ENCODE measurements around the gene MED13L. TPM values are rescaled to one million over a fixed set of nuclear protein-coding genes. Genes with fewer than 3 reads are reported as not detected.

Gene MED13L
- total RNA-seq, 4 donors from 2014 or later = 158 to 247 (median 166) TPM

DNA sequence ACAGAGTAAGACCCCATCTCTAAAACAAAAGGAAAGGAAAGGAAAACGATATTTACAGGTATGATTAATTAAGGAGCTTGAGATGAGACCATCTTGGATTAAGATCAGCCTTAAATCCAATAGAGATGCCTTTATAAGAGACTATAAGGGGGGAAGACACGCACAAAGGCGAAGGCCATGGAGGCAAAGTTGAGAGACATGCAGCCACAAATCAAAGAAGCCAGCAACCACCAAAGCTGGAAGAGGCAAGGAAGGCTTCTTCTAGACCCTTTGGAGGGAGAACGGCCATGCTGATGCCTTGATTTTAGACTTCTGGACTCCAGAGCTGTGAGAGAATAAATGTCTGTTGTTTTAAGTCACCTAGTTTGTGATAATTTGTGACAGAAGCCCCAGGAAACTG lies 39.6 kb upstream of the MED13L start:
- no peak overlapping the region for H3K4me3 ChIP-seq (ENCODE audit: low read depth, poor library complexity, severe bottlenecking)
- no peak for DNase-seq (ENCODE audit: low spot score in 2 of 2)
- intact Hi-C loops (cut with DNase I; ENCODE audit: low total_unique reads) = no loop called here
- 90 to 98% methylated on average over 4 of the region's 4 CpGs for WGBS, 2 donors
- TF ChIP-seq, protein P1, sequence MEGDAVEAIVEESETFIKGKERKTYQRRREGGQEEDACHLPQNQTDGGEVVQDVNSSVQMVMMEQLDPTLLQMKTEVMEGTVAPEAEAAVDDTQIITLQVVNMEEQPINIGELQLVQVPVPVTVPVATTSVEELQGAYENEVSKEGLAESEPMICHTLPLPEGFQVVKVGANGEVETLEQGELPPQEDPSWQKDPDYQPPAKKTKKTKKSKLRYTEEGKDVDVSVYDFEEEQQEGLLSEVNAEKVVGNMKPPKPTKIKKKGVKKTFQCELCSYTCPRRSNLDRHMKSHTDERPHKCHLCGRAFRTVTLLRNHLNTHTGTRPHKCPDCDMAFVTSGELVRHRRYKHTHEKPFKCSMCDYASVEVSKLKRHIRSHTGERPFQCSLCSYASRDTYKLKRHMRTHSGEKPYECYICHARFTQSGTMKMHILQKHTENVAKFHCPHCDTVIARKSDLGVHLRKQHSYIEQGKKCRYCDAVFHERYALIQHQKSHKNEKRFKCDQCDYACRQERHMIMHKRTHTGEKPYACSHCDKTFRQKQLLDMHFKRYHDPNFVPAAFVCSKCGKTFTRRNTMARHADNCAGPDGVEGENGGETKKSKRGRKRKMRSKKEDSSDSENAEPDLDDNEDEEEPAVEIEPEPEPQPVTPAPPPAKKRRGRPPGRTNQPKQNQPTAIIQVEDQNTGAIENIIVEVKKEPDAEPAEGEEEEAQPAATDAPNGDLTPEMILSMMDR (IDR thresholded peaks at IDR 0.05) = no peak
- no peak for TF ChIP-seq POLR2A (IDR thresholded peaks at IDR 0.05)

DNA sequence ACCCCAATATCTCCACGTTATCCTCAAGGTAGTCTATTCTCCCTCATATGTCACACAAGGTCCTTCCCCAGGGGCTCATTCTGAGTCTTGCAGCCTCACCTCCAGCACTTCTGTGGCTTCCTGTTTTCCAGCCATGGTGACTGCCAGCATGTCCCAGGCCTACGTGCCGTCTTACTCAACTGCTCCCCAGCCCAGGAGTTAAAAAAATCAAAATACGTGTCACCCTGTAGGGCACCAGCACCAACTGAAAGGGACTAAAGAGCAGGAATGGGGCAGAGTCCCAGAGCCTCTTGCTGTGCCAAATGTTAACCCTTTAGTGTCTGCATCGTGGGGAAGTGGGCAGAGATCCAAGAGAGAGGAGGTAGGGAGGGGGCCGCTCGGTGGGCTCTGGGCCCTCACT lies 37.0 kb upstream of the MED13L start:
- DNase-seq (ENCODE audit: low spot score in 2 of 2) = no peak
- TF ChIP-seq POLR2A (IDR thresholded peaks at IDR 0.05) = no peak
- TF ChIP-seq, protein P1 (IDR thresholded peaks at IDR 0.05) = no peak
- intact Hi-C loops (cut with DNase I; ENCODE audit: low total_unique reads) = no loop called here
- WGBS, 2 donors = 62 to 67% methylated on average over 7 of the region's 7 CpGs
- H3K4me3 ChIP-seq (ENCODE audit: low read depth, poor library complexity, severe bottlenecking) = no peak overlapping the region

DNA sequence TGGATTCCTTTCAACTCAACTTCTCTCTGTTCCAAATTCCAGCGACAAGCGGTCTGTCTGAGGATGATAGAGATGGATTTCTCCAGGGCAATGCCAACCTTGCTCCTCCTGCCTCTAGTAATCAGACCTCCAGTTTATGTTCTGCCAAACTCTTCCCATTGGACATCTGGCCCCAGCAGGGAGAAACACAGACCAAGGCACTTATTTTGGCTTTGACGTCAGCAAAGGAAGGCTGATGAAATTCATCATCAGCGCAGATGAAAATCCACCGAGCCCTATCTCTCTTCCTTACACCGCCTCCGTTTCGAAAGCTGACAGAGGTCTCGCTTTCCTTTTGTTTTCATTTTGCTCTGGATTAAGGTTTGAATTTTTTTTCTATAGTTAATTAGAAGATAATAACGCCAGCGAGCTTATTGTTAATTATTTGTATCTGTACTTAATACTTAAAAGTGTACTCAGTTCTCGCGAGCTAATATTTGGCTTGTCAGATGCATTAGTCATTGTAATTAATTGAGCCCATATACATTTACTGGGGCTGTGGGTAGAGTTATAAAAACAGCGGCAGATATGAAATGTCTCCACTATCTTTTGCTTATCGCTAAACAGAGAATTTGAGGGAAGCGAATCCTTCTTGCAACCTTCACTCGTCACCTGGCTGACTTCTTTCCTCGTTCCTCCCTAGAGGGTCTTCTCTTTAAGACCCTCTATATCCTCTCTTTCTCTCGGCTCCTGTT lies 35.9 kb upstream of the MED13L start:
- no peak for TF ChIP-seq POLR2A (IDR thresholded peaks at IDR 0.05)
- TF ChIP-seq, protein P1 (IDR thresholded peaks at IDR 0.05) = no peak
- H3K4me3 ChIP-seq (ENCODE audit: low read depth, poor library complexity, severe bottlenecking) = no peak overlapping the region
- no peak for DNase-seq (ENCODE audit: low spot score in 2 of 2)
- WGBS, 2 donors = 75 to 84% methylated on average over 19 of the region's 19 CpGs
- intact Hi-C loops (cut with DNase I; ENCODE audit: low total_unique reads) = no loop called here

DNA sequence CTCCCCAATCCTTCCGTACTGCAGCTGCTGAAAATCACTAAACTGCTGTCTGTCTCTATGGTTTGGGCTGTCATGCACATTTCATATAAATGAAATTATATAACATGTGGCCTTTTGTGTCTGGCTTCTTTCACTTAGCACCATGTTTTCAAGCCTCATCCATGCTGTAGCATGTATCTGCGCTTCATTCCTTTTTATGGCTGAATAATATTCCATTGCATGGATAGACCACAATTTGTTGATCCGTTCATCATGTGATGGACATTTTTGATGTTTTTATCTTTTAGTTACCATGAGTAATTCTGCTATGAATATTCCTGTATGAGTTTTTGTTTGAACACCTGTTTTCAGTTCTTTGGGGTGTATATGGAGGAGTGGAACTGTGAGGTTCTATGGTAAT lies 32.6 kb upstream of the MED13L start:
- DNase-seq (ENCODE audit: low spot score in 2 of 2) = no peak
- TF ChIP-seq, protein P1 (IDR thresholded peaks at IDR 0.05) = no peak
- TF ChIP-seq POLR2A (IDR thresholded peaks at IDR 0.05) = no peak
- H3K4me3 ChIP-seq (ENCODE audit: low read depth, poor library complexity, severe bottlenecking) = no peak overlapping the region
- intact Hi-C loops (cut with DNase I; ENCODE audit: low total_unique reads) = no loop called here
- 93 to 99% methylated on average over 3 of the region's 3 CpGs for WGBS, 2 donors

DNA sequence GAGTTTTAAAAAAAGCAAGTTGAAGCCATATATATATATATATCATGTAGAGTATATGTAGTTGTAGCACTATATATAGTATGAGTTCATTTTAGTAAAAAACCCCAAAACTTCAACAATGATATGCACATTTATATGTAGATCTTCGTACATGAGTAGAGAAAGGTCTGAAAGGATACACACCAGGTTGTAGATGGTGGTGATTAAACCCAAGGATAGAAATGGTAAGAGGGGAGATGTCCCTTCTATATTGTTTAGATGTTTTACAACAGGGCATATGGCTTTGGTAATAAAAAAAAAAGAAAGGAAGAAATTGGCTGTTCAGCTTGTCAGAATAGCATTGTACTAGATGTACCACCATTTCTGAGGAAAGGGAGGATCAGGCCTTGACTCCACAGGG lies 31.9 kb upstream of the MED13L start:
- H3K4me3 ChIP-seq (ENCODE audit: low read depth, poor library complexity, severe bottlenecking) = no peak overlapping the region
- intact Hi-C loops (cut with DNase I; ENCODE audit: low total_unique reads) = no loop called here
- 94 to 100% methylated on average over 1 of the region's 1 CpG for WGBS, 2 donors
- no peak for DNase-seq (ENCODE audit: low spot score in 2 of 2)
- no peak for TF ChIP-seq POLR2A (IDR thresholded peaks at IDR 0.05)
- TF ChIP-seq, protein P1 (IDR thresholded peaks at IDR 0.05) = no peak

DNA sequence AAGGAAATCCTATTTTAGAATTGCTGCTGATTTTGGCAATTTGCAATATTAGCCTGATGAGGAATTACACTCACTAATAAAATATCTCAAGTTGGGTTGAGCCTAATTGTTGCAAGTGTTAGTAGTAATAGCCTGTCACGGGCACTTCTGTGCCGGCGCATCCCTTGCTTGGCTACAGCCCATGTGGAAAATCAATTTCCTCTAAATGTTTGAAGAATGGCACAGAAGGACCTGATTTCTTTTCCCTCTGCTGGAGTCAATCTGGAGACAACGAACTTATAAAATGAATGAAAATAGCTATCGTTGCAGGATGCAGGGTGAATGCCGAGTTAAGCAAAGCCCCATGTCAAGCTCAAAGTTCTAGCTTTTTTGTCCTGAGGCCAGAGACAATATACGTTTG lies 31.2 kb upstream of the MED13L start:
- DNase-seq (ENCODE audit: low spot score in 2 of 2) = no peak
- WGBS, 2 donors = 49 to 74% methylated on average over 7 of the region's 7 CpGs
- TF ChIP-seq, protein P1 (IDR thresholded peaks at IDR 0.05) = no peak
- TF ChIP-seq POLR2A (IDR thresholded peaks at IDR 0.05) = no peak
- intact Hi-C loops (cut with DNase I; ENCODE audit: low total_unique reads) = no loop called here
- no peak overlapping the region for H3K4me3 ChIP-seq (ENCODE audit: low read depth, poor library complexity, severe bottlenecking)

All from lower leg skin (tissue), 4 donors.